Measurements from ENCODE around the gene AFF3. TPM values are rescaled to one million over a fixed set of nuclear protein-coding genes. Genes with fewer than 3 reads are reported as not detected.

Gene AFF3
- total RNA-seq, 1 experiment from 2014 or later = 0.05 TPM

DNA sequence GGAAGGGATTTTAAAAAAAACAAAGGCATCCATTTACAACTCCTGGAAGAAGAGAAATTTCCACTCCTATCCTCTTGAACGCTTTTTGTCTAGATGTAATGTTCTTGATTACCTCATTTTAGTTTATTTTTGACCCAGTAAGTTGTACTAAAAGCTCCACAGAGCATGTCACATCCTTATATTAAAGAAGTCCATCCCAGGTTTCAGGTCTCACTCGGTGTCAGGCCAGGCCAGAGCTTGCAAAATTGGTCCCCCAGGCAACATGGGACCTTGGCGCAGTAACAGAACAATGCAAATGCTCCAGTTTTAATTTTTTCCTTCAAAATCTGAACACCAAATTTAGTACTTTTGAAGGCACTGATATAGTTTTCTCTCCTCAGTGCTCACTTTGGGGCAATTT lies 434.2 kb downstream of the AFF3 start:
- Mint-ChIP-seq H3K27me3 (ENCODE audit: insufficient read depth, unreplicated experiment) (peaks cover 21% of the 10 kb centered on the region), H3K4me1 (ENCODE audit: low read depth, unreplicated experiment) (no peaks in the 10 kb centered on the region), H3K27ac (ENCODE audit: unreplicated experiment) (no peak overlapping the region), H3K9me3 (ENCODE audit: unreplicated experiment) (no peaks in the 10 kb centered on the region), H3K4me3 (ENCODE audit: unreplicated experiment) (no peak overlapping the region), H3K36me3 (ENCODE audit: insufficient read depth, unreplicated experiment) (no peaks in the 10 kb centered on the region)
- Histone ChIP-seq H3K4me1 (no peaks in the 10 kb centered on the region), H3K36me3 (ENCODE audit: control insufficient read depth, insufficient read depth, low read length) (no peaks in the 10 kb centered on the region), H3K4me3 (ENCODE audit: low read depth, low read length) (no peak overlapping the region), H3K27me3 (replicated peaks; ENCODE audit: control insufficient read depth, insufficient read depth, low read length) (no peaks in the 10 kb centered on the region), H3K9me3 (no peaks in the 10 kb centered on the region)
- no peak for DNase-seq
- no TSS peak for BruUV-seq (replicated peaks)
- POLR2A ChIA-PET = no interaction called here
- intact Hi-C loops (cut with micrococcal nuclease; ENCODE audit: unreplicated experiment) = no loop called here
- CTCF ChIA-PET = no interaction called here
- TF ChIP-seq, protein P1, sequence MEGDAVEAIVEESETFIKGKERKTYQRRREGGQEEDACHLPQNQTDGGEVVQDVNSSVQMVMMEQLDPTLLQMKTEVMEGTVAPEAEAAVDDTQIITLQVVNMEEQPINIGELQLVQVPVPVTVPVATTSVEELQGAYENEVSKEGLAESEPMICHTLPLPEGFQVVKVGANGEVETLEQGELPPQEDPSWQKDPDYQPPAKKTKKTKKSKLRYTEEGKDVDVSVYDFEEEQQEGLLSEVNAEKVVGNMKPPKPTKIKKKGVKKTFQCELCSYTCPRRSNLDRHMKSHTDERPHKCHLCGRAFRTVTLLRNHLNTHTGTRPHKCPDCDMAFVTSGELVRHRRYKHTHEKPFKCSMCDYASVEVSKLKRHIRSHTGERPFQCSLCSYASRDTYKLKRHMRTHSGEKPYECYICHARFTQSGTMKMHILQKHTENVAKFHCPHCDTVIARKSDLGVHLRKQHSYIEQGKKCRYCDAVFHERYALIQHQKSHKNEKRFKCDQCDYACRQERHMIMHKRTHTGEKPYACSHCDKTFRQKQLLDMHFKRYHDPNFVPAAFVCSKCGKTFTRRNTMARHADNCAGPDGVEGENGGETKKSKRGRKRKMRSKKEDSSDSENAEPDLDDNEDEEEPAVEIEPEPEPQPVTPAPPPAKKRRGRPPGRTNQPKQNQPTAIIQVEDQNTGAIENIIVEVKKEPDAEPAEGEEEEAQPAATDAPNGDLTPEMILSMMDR (IDR thresholded peaks at IDR 0.05; ENCODE audit: insufficient read depth in 1 of 2, low read depth in 1 of 2, low read length in 1 of 2, severe bottlenecking in 1 of 2, unreplicated experiment in 1 of 2) = no peak

DNA sequence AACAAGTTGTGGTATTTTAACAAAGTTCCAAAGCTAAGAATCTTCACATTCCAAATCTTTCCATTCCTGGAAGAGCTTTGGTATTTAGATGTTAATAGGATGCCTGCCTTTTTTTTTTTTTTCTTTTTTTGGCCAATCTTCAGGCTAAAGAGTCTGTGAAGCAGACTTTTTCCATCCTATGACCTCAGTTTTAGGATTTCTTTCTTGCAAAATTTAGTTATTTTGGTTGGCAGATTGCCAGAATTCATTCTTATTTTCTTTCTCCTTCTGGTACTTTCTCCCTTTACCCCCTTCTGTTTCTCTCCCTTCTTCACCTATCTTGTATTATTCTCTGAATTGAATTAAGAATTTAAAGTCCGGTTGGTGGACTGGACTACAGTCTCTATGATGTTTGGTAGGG lies 434.8 kb downstream of the AFF3 start:
- Mint-ChIP-seq H3K4me1 (ENCODE audit: low read depth, unreplicated experiment) (no peaks in the 10 kb centered on the region), H3K36me3 (ENCODE audit: insufficient read depth, unreplicated experiment) (no peaks in the 10 kb centered on the region), H3K27ac (ENCODE audit: unreplicated experiment) (no peak overlapping the region), H3K27me3 (ENCODE audit: insufficient read depth, unreplicated experiment) (peaks cover 19% of the 10 kb centered on the region), H3K4me3 (ENCODE audit: unreplicated experiment) (no peak overlapping the region), H3K9me3 (ENCODE audit: unreplicated experiment) (no peaks in the 10 kb centered on the region)
- Histone ChIP-seq H3K36me3 (ENCODE audit: control insufficient read depth, insufficient read depth, low read length) (no peaks in the 10 kb centered on the region), H3K27me3 (replicated peaks; ENCODE audit: control insufficient read depth, insufficient read depth, low read length) (no peaks in the 10 kb centered on the region), H3K9me3 (no peaks in the 10 kb centered on the region), H3K4me3 (ENCODE audit: low read depth, low read length) (no peak overlapping the region), H3K4me1 (no peaks in the 10 kb centered on the region)
- DNase-seq = no peak
- TF ChIP-seq, protein P1 (IDR thresholded peaks at IDR 0.05; ENCODE audit: insufficient read depth in 1 of 2, low read depth in 1 of 2, low read length in 1 of 2, severe bottlenecking in 1 of 2, unreplicated experiment in 1 of 2) = no peak
- no TSS peak for BruUV-seq (replicated peaks)
- intact Hi-C loops (cut with micrococcal nuclease; ENCODE audit: unreplicated experiment) = no loop called here
- CTCF ChIA-PET = no interaction called here
- POLR2A ChIA-PET = no interaction called here

DNA sequence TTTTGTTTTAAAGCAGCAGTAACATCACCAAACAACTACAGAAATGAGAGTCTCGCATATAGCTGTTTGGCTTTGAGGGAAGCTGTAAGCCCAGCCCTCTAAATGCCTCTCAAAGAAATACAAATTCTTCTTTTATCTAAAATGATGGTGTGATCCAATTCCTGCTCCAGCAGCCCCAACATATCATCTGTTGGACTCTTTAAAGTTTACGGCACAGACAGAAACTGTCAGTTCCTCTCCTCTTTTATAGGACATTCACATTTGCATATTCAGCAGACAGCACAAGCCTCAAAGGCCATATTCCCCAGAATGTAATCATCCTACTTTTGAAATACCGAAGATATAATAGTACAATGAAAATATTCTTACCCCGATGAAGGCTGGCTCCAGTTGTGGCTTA lies 435.7 kb downstream of the AFF3 start:
- Mint-ChIP-seq H3K4me3 (ENCODE audit: unreplicated experiment) (no peak overlapping the region), H3K4me1 (ENCODE audit: low read depth, unreplicated experiment) (no peaks in the 10 kb centered on the region), H3K9me3 (ENCODE audit: unreplicated experiment) (no peaks in the 10 kb centered on the region), H3K27ac (ENCODE audit: unreplicated experiment) (no peak overlapping the region), H3K27me3 (ENCODE audit: insufficient read depth, unreplicated experiment) (peaks cover 16% of the 10 kb centered on the region), H3K36me3 (ENCODE audit: insufficient read depth, unreplicated experiment) (no peaks in the 10 kb centered on the region)
- no peaks in the 10 kb centered on the region for H3K9me3 ChIP-seq
- CTCF ChIA-PET = no interaction called here
- no peak overlapping the region for H3K4me3 ChIP-seq (ENCODE audit: low read depth, low read length)
- POLR2A ChIA-PET = no interaction called here
- intact Hi-C loops (cut with micrococcal nuclease; ENCODE audit: unreplicated experiment) = no loop called here
- H3K27me3 ChIP-seq (replicated peaks; ENCODE audit: control insufficient read depth, insufficient read depth, low read length) = no peaks in the 10 kb centered on the region
- BruUV-seq (replicated peaks) = no TSS peak
- H3K36me3 ChIP-seq (ENCODE audit: control insufficient read depth, insufficient read depth, low read length) = no peaks in the 10 kb centered on the region
- TF ChIP-seq, protein P1 (IDR thresholded peaks at IDR 0.05; ENCODE audit: insufficient read depth in 1 of 2, low read depth in 1 of 2, low read length in 1 of 2, severe bottlenecking in 1 of 2, unreplicated experiment in 1 of 2) = no peak
- DNase-seq = no peak
- no peaks in the 10 kb centered on the region for H3K4me1 ChIP-seq
